ENCODE measurements around the gene PALD1.

PALD1 gene

DNA sequence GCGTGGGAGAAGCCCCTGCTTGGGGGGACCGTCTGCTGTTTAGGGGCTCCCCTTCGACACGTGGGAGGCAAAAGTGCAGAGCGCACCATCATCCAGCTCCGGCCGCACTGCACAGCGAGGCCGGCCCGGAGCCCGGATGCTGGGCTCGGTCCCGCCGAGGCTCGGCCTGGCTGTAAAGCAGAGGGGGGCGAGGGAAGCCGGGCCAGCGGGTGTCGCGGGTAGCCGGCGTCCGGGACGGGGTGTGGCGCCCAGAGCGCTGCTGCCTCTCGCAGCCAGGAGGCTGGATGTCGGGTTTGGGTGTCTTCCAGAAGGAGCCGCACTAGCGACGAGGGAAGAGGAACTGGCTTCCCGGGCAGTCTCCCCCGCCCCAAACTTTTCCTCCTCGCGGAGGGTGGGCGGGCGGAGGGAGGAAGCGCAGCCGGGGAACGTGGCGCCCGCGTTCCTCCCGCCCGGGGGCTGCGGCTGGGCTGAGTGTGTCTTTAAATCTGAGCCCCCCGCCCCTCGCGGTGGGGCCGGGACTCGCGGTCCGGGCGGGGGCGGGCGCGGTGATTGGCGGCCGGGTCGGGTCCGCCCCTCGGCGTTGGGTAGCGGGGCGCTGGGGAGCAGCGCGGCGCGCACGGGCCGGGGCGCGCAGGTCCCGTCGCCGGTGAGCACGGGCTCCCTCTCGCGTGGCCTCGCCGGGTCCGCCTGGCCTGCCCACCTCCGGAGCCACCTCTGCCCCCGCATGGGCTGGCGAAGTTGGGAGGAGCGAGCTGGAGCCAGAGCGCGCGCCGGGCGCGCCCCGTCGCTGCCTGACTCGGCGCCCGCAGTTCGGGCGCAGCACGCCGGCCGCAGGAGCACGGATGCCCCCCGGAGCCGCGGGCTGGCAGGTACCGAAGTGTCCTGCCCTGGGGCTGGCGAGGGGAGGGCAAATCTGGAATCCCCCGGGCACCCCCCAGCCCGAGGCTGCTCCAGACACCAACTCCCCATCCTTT is at the start of gene PALD1:
Gene PALD1, plus strand, starts transcription at position 577 of the 974 bp plus-strand sequence. CDS start 47,185 bp downstream, outside the sequence.
- DNase-seq = no peak

- DNase-seq = no peak
Observed at GRCh38 chr10:70430493-70431445, 47.8 kb upstream of the PALD1 start.

GRCh38 chr10:70432101-70432500 is 46.5 kb upstream of the PALD1 start:
- no peak for DNase-seq

DNA sequence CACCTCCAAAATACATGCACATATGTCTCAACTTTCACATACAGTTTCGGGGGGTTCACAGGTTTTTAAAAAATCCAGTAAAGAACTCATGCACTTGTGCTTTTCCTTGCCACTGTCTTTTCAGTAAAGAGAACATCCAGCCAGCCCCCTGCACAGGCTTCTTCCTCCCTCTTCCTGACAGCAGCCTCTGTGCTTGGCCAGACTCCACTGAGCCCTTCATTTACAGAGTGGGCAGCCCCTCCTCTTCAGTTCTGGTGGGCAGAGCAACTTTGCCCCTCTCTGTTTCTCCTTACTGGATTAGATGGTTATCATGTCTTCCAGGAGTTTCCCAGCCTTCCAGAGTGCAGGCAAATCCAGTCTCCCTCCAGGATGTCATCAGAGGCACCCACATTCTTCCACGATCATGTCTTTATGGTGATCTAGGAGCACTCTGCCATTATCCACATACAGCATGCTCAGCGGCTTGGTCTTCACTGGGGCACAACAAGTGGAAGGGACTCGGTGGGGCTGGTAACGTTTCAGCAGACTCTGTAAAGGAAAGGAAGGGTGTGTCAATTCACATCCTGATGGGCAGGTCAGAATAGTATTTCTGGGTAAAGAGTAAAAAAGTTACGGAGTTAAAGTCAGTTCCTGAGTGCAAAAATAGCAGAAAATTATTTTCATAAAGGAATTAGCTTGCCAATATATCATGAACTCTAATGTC is 45.9 kb upstream of the PALD1 start:
- DNase-seq = no peak

DNA sequence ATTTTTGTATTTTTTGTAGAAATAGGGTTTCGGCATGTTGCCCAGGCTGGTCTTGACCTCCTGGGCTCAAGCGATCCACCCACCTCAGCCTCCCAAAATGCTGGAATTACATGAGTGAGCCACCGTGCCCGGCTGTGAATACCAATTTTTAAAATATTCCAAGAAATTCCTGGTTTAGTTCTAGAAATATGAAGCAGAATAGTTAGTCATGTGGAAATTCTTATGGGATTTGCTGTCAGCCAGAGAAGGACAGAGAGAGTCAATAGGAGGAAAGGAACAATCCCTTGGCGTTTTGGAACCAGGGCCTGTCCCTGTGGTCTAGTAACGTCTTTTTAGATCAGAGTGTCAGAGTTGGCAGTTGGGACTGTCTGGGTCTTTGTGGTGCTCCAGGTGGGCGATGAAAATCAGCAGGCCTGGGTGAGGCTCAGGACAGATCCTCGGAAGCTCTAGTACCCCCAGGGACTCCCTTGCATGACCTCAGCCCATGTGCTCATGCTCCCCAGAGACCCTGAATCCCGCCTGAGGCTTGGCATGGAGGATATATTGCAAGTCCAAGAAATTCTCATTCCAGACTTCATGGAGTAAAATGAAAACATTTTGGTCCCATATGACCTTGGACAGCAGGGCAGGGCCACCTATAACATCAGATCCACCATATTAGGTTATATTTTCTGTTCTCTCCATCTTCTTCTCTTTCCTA is 44.8 kb upstream of the PALD1 start:
- DNase-seq = no peak

DNA sequence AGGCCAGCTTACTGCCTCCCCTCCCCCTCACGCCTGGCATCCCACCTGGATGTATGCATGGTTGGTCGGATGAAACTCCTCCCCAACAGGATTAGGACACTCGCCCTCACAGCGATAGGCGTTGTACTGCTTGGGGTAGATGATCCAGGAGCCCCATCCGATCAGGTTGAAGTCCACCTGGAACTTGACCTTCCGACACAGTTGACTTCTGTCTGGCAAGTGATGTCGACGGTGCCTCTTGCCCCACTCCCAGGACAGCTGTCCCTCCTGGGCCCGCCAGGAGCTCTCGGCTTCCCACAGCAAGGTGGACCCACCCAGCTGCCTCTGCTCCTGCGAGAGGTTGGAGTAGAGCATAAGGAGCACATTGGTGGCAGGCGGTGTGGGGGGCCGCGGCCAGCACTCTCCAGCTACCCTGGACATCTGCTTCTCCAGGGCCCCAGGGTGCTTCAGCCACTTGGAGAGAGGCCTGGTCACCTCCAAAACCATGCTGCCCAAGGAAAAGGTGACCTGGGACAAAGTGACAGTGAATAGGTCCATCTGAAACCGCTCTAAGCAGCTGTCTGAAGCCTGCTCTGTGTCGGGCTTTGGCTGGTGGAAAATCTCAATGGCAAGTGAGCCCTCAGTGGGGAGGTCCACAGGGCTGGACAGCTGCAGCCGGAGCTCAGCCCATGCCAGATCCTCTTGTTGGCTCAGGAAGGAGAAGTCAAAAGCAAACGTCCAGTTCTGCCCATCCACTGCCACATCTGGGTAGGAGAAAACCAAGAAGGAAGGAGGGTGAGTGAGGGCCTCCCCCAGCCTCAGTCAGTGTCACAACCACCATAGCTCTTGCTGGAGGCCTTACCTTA is 43.1 kb upstream of the PALD1 start:
- no peak for DNase-seq

DNA sequence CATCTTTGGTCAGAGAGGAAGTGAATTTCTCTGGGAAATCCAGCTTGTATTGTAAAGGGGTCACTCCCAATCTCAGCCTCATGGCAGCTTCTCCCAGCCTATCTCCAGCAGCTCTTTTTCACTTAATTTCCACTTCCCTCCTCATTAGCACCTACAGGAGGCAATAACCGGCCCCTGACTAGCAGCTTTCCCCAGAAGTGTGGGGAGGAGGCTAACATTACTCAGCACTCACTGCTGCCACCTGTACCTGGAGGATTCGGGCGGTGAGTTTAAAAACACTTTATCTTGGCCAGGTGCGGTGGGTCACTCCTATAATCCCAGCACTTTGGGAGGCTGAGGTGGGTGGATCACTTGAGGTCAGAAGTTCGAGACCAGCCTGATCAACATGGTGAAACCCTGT is 40.8 kb upstream of the PALD1 start:
- DNase-seq = no peak

GRCh38 chr10:70440296-70441160 is 38.0 kb upstream of the PALD1 start:
- no peak for DNase-seq

DNA sequence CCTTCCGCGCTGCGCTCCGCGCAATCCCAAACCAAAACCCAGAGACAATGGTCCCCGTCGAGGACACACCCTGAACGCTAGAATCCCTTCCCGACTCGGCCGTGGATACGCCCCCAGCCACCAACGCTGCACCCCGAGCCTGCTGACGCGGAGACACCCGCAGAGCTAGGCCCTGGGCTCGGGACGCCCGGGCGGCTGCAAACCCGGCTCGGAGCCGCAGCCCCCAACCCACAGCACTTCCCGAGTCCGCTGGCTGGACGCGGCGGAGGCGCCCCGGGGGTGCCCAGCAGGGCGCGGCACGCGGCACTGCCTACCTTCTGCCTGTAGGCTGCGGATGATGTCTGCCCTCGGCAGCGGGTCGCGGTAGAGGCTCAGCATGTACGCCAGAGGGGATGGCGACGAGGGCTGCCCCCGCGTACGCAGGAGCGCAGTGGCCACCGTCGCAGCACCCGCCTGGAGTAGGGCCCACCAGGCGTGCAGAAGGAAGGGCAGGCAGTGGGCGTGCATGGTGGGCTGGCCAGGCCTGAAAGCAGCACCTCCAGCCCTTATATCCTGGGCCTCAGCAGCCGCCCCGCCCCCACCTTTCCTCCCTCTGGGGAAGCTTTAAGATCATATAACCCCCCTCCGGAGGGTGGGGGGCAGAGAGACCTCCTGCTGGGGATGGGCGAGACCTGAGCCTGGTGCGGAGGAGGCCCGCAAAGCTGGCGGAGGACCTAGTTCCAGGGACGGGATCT is 37.2 kb upstream of the PALD1 start, which contains the start of gene NODAL:
Gene NODAL, minus strand, starts transcription at position 521 of the 734 bp plus-strand sequence. Its CDS starts 14 bp downstream, at position 507.
- peak; percentile 2 for DNase-seq

DNA sequence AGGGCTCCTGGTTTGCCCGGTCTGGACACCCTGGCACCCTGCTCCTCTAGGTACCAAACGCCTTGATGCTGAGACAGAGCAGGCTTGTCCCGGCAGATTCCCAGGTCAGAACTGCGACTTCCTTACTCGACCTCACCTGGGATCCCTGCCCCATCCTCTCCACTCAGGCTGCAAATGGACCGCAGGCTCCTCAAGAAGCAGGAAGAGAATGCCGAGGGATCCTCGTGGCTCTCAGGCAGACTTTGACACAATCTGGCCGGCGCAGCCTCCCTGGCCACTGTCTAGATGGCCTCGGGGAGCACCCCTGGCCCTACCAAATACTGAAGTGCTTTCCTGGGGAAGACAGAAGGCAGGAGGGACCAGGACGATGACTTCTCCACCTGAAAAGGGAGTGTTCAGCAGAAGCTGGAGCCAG is 36.7 kb upstream of the PALD1 start:
- no peak for DNase-seq

GRCh38 chr10:70442332-70442988 is 36.1 kb upstream of the PALD1 start:
- DNase-seq = no peak

GRCh38 chr10:70444744-70445143 is 33.8 kb upstream of the PALD1 start:
- DNase-seq = no peak

DNA sequence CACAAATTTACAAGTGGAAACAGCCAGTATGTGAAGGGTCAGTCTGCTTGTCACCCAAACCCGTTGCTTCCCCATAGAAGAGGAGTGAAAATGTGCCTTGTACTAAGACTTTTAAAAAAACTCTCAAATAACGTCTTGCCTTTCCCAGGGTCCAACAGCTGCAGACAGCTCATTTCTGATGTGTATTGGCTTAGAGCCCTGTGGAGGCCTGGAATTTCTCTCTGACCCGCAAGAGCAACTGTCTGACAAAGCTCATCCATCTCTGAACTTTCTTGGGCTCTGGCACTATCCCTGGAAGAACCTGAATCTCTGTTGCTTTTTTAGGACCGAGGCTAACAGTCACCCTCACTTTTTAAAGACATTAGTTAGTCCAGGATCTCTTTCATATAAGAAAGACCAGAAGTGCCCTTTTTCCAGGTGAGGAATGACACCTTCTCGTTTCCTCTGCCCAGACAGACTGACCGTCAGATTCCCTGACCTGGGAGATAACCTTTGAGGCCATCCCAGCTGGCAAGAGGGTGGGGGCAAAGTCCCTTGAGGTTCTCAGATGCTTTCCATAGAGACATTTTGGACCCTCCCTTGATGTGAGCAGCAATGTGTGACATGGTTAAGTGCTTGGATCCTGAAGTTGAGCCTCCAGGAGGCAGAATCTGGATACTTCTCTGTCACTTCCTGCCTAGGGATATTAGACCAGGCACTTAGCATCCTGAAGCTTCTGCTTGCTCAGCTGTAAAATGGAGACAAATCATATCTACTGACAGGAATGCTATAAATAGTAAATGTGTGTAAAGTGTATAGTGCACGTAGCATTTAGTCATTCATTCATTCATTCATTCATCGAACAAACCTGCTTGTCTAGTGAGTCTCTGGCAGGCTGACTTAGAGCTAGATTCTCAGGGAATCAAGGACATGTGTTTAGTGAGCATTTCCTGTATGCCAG is 32.6 kb upstream of the PALD1 start:
- no peak for DNase-seq

DNA sequence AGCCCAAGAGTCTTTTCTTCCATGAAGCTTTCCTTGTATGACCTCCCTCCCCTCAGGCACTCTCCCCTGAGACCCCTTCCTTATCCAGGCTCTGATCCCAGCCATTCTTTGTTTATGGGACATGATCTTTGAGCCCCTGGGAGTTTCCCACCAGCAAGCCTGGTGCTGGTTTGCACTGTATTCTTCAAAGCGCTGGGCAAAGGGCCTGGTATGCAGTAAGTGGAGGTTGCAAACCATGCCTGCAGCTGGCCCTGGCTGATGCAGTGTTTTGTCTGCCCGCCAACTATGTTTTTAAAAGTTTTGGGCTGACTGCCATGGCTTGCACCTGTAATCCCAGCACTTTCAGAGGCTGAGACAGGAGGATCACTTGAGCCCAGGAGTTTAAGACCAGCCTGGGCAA is 30.3 kb upstream of the PALD1 start:
- DNase-seq = no peak

- no peak for DNase-seq
Observed at GRCh38 chr10:70455213-70455630, 23.3 kb upstream of the PALD1 start.

GRCh38 chr10:70456164-70456563 is 22.4 kb upstream of the PALD1 start:
- DNase-seq = no peak

- no peak for DNase-seq
Observed at GRCh38 chr10:70457759-70458305, 20.7 kb upstream of the PALD1 start.

Data from NCI-H1092 (cell line).